Trophoblast cell (in vitro differentiated cells and primary cell): ENCODE measurements around the gene SH2B3.

Experiments
- DNase-seq, 2 donors: peaks; one replicate each; pipeline ENCODE4 v3.0.0-alpha.2; 2016
- H2AFZ ChIP-seq: 2 replicates; pipeline ENCODE4 v1.6.1; 2013; ENCODE audit warnings: low read length, moderate library complexity, mild to moderate bottlenecking; ENCODE audit not compliant: insufficient read depth, poor library complexity
- H2AK5ac ChIP-seq: 2 replicates; pipeline ENCODE4 v1.6.1; 2013; ENCODE audit warnings: mild to moderate bottlenecking, low read length
- H2BK120ac ChIP-seq: 2 replicates; pipeline ENCODE4 v1.6.1; 2013; ENCODE audit warnings: low read length, mild to moderate bottlenecking, moderate library complexity; ENCODE audit not compliant: insufficient read depth, poor library complexity
- H2BK12ac ChIP-seq: 2 replicates; pipeline ENCODE4 v1.6.1; 2013; ENCODE audit warnings: mild to moderate bottlenecking, low read length, moderate library complexity
- H2BK5ac ChIP-seq: 2 replicates; pipeline ENCODE4 v1.6.1; 2013; ENCODE audit warnings: low read length, low read depth, moderate library complexity, mild to moderate bottlenecking; ENCODE audit not compliant: poor library complexity
- H3K14ac ChIP-seq: 2 replicates; pipeline ENCODE4 v1.6.1; 2013; ENCODE audit warnings: mild to moderate bottlenecking, low read length
- H3K18ac ChIP-seq: 2 replicates; pipeline ENCODE4 v1.6.1; 2013; ENCODE audit warnings: mild to moderate bottlenecking, low read length
- H3K23ac ChIP-seq: 2 replicates; pipeline ENCODE4 v1.6.1; 2013; ENCODE audit warnings: low read length
- H3K27ac ChIP-seq: 2 replicates; pipeline ENCODE4 v1.5.1; 2013; ENCODE audit warnings: low read depth, mild to moderate bottlenecking, inconsistent platforms, low read length, moderate library complexity
- H3K27me3 ChIP-seq: 2 replicates; pipeline ENCODE4 v1.6.1; 2013; ENCODE audit warnings: inconsistent platforms, mild to moderate bottlenecking, low read length, moderate library complexity; ENCODE audit not compliant: insufficient read depth
- H3K36me3 ChIP-seq, 2 experiments: 1 replicate in 1 of 2; 2 replicates in 1 of 2; pipeline ENCODE4 v1.6.1; 2013; ENCODE audit warnings: low read length in 2 of 2, mild to moderate bottlenecking in 2 of 2, moderate library complexity in 1 of 2; ENCODE audit not compliant: insufficient read depth in 2 of 2, control insufficient read depth in 1 of 2
- H3K4ac ChIP-seq: 2 replicates; pipeline ENCODE4 v1.6.1; 2013; ENCODE audit warnings: low read depth, mild to moderate bottlenecking, low read length, moderate library complexity
- H3K4me1 ChIP-seq, 2 experiments: 1 replicate in 1 of 2; 2 replicates in 1 of 2; pipeline ENCODE4 v1.6.1; 2013; ENCODE audit warnings: low read length in 2 of 2, mild to moderate bottlenecking in 2 of 2, moderate library complexity in 1 of 2; ENCODE audit not compliant: insufficient read depth in 2 of 2, control insufficient read depth in 1 of 2
- H3K4me2 ChIP-seq: 2 replicates; pipeline ENCODE4 v1.6.1; 2013; ENCODE audit warnings: inconsistent platforms, mild to moderate bottlenecking, low read length, moderate library complexity
- H3K4me3 ChIP-seq: 2 replicates; pipeline ENCODE4 v1.5.1; 2013; ENCODE audit warnings: mild to moderate bottlenecking, low read depth, low read length, inconsistent platforms
- H3K79me1 ChIP-seq: one replicate; pipeline ENCODE4 v1.6.1; 2013; ENCODE audit warnings: low read length
- H3K79me2 ChIP-seq: 2 replicates; pipeline ENCODE4 v1.6.1; 2013; ENCODE audit warnings: low read length, mild to moderate bottlenecking; ENCODE audit not compliant: control insufficient read depth, insufficient read depth, poor library complexity
- H3K9ac ChIP-seq: 2 replicates; pipeline ENCODE4 v1.6.1; 2013; ENCODE audit warnings: mild to moderate bottlenecking, low read length
- H3K9me3 ChIP-seq: 2 replicates; pipeline ENCODE4 v1.6.1; 2013; ENCODE audit warnings: low read depth, mild to moderate bottlenecking, control low read depth, inconsistent platforms, low read length; ENCODE audit not compliant: insufficient read depth
- H4K12ac ChIP-seq: 2 replicates; pipeline ENCODE4 v1.6.1; 2013; ENCODE audit warnings: low read depth, mild to moderate bottlenecking, low read length, moderate library complexity
- H4K8ac ChIP-seq: 2 replicates; pipeline ENCODE4 v1.6.1; 2013; ENCODE audit warnings: low read depth, mild to moderate bottlenecking, low read length, moderate library complexity
- H4K91ac ChIP-seq: one replicate; pipeline ENCODE4 v1.6.1; 2013; ENCODE audit warnings: low read depth, mild to moderate bottlenecking, low read length, moderate library complexity
- WGBS: extraction: QIAGEN DNeasy Blood & Tissue Kit; methylation state at CpG from one replicate; pipeline ENCODE4 v1.1.7; 2013; ENCODE audit warnings: missing lambda C conversion rate; ENCODE audit not compliant: insufficient read length, insufficient coverage; ENCODE audit errors: extremely low coverage; 5-methylcytosine and 5-hydroxymethylcytosine counted together

The SH2B3 gene

GRCh38 chr12:111462210-111462769, 56.6 kb downstream of the SH2B3 start:
- no peak overlapping the region for H3K27ac ChIP-seq
- no peak overlapping the region for H4K12ac ChIP-seq
- no peak overlapping the region for H2AK5ac ChIP-seq
- no peak overlapping the region for H3K4me2 ChIP-seq
- no peak overlapping the region for H2BK5ac ChIP-seq
- no peaks in the 10 kb centered on the region for H3K79me2 ChIP-seq
- H3K18ac ChIP-seq: no peak overlapping the region
- no peak overlapping the region for H4K8ac ChIP-seq
- no peak overlapping the region for H3K14ac ChIP-seq
- no peaks in the 10 kb centered on the region for H3K27me3 ChIP-seq
- no peaks in the 10 kb centered on the region for H3K4me1 ChIP-seq
- H3K4ac ChIP-seq: no peak overlapping the region
- no peak overlapping the region for H3K9ac ChIP-seq
- no peak overlapping the region for H2BK12ac ChIP-seq
- no peak overlapping the region for H2BK120ac ChIP-seq
- no peak overlapping the region for H4K91ac ChIP-seq
- H3K79me1 ChIP-seq: no peaks in the 10 kb centered on the region
- no peak overlapping the region for H3K4me3 ChIP-seq
- H3K23ac ChIP-seq: no peak overlapping the region
- peak in 1 of 2 donors; percentile 61 for DNase-seq
- peaks cover 7 to 9% of the 10 kb centered on the region in 2 experiments for H3K36me3 ChIP-seq
- H2AFZ ChIP-seq: no peak overlapping the region
- H3K9me3 ChIP-seq: no peaks in the 10 kb centered on the region

GRCh38 chr12:111467092-111467856, 61.6 kb downstream of the SH2B3 start:
- peaks cover 12 to 18% of the 10 kb centered on the region in 2 experiments for H3K36me3 ChIP-seq

GRCh38 chr12:111467857-111468241, 62.1 kb downstream of the SH2B3 start:
- no peak overlapping the region for H2BK120ac ChIP-seq
- no peak overlapping the region for H3K4me2 ChIP-seq
- H3K4me3 ChIP-seq: no peak overlapping the region
- H3K9me3 ChIP-seq: no peaks in the 10 kb centered on the region
- H3K14ac ChIP-seq: no peak overlapping the region
- DNase-seq: no peak
- H2BK5ac ChIP-seq: no peak overlapping the region
- H3K36me3 ChIP-seq: peaks cover 13 to 19% of the 10 kb centered on the region in 2 experiments
- H4K12ac ChIP-seq: no peak overlapping the region
- H3K79me1 ChIP-seq: no peaks in the 10 kb centered on the region
- H3K4me1 ChIP-seq: no peaks in the 10 kb centered on the region
- H3K9ac ChIP-seq: no peak overlapping the region
- no CpG with 5 or more reads among the region's 4 CpGs for WGBS
- H2BK12ac ChIP-seq: no peak overlapping the region
- no peak overlapping the region for H2AFZ ChIP-seq
- no peak overlapping the region for H3K27ac ChIP-seq
- H3K27me3 ChIP-seq: no peaks in the 10 kb centered on the region
- H3K18ac ChIP-seq: no peak overlapping the region
- H3K79me2 ChIP-seq: no peaks in the 10 kb centered on the region
- H2AK5ac ChIP-seq: no peak overlapping the region
- no peak overlapping the region for H3K4ac ChIP-seq
- no peak overlapping the region for H4K8ac ChIP-seq
- H4K91ac ChIP-seq: no peak overlapping the region
- no peak overlapping the region for H3K23ac ChIP-seq

More at GRCh38 chr12:111467092-111467856, 61.6 kb downstream of the SH2B3 start:
- Histone ChIP-seq H3K9me3 (no peaks in the 10 kb centered on the region), H3K4ac (no peak overlapping the region), H3K4me1 (no peaks in the 10 kb centered on the region), H3K27ac (no peak overlapping the region), H3K4me3 (no peak overlapping the region), H4K91ac (no peak overlapping the region), H2AK5ac (no peak overlapping the region), H3K79me1 (no peaks in the 10 kb centered on the region), H2AFZ (no peak overlapping the region), H4K12ac (no peak overlapping the region), H3K9ac (no peak overlapping the region), H2BK5ac (no peak overlapping the region), H3K18ac (no peak overlapping the region), H2BK120ac (no peak overlapping the region), H3K14ac (no peak overlapping the region), H2BK12ac (no peak overlapping the region), H3K4me2 (no peak overlapping the region), H4K8ac (no peak overlapping the region), H3K23ac (no peak overlapping the region), H3K79me2 (no peaks in the 10 kb centered on the region), H3K27me3 (no peaks in the 10 kb centered on the region)
- no CpG with 5 or more reads among the region's 3 CpGs for WGBS
- no peak for DNase-seq

GRCh38 chr12:111469401-111469800, 63.7 kb downstream of the SH2B3 start:
- Histone ChIP-seq H3K23ac (no peak overlapping the region), H3K14ac (no peak overlapping the region), H3K4me1 (no peaks in the 10 kb centered on the region), H2BK5ac (no peak overlapping the region), H2AK5ac (no peak overlapping the region), H3K18ac (no peak overlapping the region), H3K4ac (no peak overlapping the region), H3K27me3 (no peaks in the 10 kb centered on the region), H4K12ac (no peak overlapping the region), H4K8ac (no peak overlapping the region), H2BK12ac (no peak overlapping the region), H2AFZ (no peak overlapping the region), H3K4me3 (no peak overlapping the region), H3K36me3 (peaks cover 17 to 18% of the 10 kb centered on the region in 2 experiments), H3K79me1 (no peaks in the 10 kb centered on the region), H3K9me3 (no peaks in the 10 kb centered on the region), H2BK120ac (no peak overlapping the region), H3K4me2 (no peak overlapping the region), H3K27ac (no peak overlapping the region), H3K79me2 (no peaks in the 10 kb centered on the region), H3K9ac (no peak overlapping the region), H4K91ac (no peak overlapping the region)
- WGBS: no CpG with 5 or more reads among the region's 2 CpGs
- DNase-seq: no peak
